Kidney tubule cell (primary cell): ENCODE data around the gene SAA1.
"Not testable (repeated sequence)": the region's sequence is repeated elsewhere in the genome, so short reads cannot be mapped to it uniquely, and the experiment has no call there.

ENCODE experiments used
- DNase-seq: peaks from one replicate; pipeline ENCODE4 v3.0.0-alpha.2; 2018; ENCODE audit warnings: low spot score

SAA1 gene

DNA sequence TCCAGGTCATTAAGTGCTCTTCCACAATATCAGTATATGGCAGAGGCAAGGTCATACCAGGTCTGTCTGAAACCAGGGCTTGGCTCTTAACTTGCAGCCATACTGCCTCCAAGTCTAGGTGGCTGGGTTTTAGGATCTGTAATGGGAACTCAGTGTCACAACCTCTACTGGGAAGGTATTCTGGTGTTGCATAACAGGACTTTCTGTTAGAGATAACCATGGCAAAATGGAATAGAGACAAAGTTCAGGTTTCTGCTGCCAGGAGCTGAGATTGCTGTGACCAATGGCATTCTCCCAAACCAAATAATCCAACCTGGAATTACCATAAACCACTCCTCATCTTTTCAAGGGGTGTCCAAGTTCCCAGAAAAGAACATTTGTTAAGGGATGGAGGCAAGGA, 6.8 kb upstream of the SAA1 start:
- DNase-seq, result no peak

DNA sequence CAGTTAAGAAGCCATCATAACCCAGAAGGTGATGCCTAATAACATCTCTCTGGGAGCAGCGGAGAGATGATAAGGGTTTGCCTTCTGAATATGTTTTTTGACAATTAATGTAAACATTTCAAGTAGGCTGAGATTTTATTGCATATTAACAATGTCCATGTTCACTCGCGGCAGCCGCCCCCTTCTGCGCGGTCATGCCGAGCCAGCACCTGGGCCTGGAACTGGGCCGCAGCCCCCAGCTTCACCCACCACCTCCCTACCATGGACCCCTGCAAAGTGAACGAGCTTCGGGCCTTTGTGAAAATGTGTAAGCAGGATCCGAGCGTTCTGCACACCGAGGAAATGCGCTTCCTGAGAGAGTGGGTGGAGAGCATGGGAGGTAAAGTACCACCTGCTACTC, 4.3 kb upstream of the SAA1 start:
- DNase-seq, result no peak

DNA sequence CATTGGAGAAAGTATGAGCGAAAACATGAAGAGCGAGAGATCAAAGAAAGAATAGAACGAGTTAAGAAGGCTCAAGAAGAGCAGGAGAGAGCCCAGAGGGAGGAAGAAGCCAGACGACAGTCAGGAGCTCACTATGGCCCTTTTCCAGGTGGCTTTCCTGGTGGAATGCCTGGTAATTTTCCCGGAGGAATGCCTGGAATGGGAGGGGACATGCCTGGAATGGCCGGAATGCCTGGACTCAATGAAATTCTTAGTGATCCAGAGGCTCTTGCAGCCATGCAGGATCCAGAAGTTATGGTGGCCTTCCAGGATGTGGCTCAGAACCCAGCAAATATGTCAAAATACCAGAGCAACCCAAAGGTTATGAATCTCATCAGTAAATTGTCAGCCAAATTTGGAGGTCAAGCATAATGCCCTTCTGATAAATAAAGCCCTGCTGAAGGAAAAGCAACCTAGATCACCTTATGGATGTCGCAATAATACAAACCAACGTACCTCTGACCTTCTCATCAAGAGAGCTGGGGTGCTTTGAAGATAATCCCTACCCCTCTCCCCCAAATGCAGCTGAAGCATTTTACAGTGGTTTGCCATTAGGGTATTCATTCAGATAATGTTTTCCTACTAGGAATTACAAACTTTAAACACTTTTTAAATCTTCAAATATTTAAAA, 3.2 kb upstream of the SAA1 start:
- DNase-seq, result peak; percentile 43

DNA sequence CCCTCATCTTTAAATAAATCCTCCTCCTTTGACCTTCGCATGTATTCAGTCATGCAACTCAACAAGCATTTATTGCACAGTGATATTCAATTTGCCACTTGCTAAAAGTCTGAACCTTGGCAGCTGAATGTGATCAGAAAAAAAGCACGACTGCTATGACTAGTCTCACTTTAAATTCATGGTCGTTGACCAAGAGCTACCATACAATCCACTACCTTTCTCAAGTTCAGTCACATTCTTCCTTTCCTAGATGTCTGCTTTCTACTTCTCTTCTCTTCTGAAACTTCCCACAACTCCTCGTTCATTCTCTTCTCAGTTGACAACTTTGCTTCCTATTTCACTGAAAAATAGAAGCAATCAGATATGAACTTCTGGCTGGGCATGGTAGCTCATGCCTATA, 2.0 kb upstream of the SAA1 start:
- DNase-seq, result no peak

DNA sequence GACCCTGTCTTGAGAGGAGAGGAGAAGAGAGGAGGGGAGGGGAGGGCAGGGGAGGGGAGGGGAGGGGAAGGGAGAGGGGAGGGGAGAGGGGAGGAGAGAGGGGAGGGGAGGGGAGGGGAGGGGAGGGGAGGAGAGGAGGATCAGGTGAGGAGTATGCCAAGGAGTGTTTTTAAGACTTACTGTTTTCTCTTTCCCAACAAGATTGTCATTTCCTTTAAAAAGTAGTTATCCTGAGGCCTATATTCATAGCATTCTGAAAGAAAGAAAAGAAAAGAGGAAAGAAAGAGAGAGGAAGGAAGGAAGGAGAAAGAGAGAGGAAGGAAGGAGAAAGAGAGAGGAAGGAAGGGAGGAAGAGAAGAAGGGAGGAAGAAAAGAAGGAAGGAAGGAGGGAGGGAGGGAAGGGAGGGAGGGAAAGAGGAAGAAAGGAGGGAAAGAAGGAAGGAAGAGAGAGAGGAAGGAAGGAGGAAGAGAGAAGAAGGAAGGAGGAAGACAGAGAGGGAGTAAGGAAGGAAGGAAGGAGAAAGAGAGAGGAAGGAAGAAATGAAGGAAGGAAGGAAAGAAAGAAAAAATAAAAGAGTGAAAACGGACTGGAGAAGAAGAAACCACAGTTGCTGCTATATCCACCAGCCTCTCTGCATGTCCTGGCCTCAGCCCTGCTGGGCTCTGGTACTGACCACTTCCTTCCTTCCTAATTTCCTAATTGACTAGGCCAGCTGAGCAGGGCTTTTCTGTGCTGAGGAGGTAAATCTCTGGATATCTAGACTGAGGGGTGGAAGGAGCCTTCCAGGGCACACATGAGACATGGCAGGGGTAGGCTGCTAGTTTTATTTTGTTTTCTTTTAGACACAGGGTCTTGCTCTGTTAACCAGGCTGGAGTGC, 1.1 kb upstream of the SAA1 start:
- no peak for DNase-seq

DNA sequence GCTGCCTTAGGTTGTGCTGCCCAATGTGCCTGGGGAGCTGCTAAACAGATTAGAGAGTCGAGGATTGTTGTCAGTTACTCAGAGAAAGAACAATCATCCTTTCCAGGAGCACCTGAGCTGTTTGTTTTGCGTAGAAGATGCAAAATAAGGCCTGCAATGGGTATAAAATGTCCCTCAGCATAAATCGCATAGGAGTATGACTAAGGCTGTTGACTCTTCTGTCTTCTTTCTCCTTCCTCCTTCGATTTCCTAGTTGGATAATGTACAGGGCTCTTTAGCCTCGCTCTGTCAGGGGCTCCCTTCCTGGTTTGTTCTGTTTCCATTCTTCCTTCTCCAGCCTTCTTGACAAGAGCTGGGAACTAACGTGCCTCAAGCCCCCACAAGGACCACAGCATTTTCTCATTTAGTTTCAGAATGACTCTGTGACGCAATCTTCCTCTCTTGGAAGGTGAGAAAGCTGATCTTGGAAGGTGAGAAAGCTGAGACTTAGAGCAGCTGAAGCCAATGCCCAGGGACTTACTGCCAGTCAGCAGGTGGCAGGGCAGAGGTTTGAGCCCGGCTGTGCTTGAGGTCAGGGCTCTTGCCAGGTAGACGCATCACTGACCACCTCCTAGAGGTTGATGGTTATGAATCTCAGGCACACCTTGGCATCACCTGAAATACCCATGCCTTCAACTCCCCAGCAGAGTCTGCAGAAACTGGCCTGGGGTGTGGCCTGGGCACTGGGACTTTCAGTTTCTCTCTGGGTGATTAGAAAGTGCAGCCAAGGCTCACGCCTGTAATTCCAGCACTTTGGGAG, 1.5 kb downstream of the SAA1 start:
- DNase-seq, result peak; percentile 77

DNA sequence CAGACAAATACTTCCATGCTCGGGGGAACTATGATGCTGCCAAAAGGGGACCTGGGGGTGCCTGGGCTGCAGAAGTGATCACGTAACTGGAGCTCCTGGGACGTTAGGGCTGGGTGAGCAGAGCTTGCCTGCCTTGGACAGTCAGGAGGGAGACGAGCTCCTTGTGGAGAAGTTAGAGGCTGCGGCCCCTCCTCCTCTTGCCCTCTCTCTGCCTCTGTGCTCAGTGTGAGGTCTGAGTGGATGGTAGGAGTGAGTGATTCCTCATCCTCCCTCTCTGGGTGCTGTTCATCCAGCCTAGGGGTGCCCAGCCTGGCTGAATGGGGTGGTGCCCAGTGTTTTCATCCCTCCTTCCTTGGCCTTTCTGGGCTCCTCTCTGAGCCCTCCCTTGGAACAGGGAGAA, 3.2 kb downstream of the SAA1 start:
- not testable (repeated sequence) for DNase-seq

DNA sequence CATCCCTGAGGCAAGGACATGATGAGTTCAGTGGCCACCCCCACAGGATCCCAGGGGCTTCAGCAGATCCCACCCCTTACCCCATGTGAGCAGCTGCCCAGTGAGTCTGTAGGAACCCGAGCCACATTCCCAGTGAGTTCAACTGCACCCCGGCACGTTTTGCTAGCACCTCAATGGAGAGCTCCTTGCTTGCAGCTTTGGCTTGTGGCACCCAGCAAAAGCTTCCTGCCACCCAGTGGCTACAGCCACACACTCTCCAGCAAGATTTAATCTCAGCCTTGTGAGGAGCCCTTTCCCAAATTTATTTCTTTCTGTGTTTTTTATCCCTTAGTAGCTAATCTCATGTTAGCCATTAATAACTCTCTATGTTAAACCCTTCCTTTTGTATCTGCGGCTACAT, 4.0 kb downstream of the SAA1 start:
- no peak for DNase-seq

DNA sequence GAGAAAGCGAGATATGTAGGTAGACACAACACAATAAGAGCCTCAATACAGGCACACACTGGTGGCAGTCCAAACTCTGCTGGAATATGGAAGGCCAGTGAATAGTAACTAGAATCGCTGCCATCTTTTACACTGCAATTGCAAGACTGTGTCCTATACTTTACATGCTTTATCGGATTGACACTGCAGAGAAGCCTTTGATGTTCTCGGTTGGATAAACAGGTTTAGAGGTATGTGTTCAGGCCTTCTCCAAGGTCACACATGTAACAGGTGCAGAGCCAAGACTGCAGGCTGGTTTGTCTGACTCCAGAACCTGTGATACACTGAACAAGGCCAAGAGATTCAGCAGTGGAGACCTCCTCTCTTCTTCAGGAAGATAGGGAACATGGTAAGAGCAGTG, 5.1 kb downstream of the SAA1 start:
- DNase-seq, result no peak

DNA sequence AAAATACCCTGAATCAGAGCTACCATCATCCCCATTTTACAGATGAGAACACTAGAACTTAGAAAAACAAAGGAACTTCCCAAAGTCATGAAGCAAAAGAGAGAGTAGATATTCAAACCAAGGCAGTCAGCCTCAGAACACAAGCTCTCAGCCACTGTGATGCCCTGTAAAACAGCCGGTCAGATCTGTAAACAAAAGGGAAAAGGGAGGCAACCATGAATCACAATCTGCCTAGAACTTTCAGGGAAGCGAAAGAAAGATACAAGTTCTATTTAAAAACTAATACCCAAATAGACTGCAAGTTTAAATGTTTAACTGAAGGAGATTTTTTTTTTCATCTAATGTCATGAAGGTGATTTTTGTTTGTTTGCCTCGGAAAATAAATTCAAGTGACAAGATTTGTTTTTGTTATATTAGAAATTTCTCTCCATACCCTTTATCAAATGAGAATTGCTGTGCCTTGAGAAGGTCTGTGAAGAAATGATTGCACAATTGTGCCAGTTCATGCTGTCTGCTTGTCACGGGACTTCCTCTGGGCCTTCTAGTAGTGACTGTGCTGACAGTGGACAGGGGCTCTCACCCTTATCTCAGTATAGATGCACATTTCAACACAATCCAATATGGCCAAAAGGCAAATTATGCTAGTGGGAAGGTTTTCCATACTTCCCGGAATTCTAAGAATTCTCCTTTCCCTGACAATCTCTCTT, 11.7 kb downstream of the SAA1 start:
- no peak for DNase-seq

DNA sequence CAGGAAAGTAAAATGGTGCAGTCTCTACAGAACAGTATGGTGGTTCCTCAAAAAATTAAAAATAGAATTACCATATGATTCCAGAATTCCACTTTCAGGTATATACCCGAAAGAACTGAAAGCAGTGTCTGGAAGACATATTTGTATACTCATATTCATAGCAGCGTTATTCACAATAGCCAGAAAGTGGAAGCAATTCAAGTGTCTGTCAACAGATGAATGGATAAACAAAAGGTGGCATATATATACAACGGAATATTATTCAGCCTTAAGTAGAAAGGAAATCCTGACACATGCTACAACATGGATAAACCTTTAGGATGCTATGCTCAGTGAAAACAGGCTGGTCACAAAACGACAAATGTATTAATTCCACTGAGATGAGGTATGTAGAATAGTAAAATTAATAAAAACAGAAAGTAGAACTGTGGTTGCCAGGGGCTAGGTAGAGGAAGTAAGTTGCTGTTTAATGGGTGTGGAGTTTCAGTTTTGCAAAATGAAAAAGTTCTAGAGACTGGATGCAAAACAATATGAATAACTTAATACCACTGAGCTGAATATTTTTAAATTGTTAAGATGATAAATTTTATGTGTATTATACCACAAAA, 14.5 kb downstream of the SAA1 start:
- DNase-seq, result no peak

DNA sequence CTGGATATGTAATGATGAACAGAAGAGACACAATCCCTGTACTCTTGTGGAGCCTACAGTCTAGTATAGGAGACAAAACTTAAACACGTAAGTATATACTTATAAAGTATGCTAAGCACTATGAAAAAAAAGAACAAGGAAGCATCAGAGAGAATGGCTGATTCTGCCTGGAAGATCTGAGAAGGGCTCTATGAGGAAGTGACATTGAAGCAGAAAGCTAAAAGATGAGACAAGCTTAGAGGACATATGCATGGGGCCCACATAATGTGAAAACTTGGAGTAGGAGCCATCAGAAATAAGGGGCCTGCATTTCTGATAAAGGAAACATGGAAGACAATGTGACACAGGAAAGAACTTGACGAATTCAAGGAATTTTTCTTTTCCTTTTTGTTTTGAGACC, 16.6 kb downstream of the SAA1 start:
- no peak for DNase-seq

DNA sequence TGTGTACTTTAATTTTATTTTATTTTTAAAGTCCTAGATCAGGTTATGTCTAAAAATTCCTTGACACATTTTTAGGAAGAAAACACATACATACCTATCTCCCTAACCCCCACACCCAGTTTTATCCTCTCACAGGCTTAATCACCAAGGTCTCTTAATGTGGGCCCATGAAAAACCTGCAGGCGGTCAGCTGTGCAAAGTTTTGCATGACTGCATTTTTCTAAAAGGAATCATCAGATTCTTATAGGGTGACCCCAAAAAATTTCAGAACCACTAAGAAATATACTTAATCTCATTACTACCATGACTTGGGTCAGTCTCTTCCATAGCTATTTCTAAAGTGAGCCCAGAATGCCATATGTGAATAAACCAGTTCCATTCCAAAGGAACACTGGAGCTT, 19.8 kb downstream of the SAA1 start:
- DNase-seq, result no peak

DNA sequence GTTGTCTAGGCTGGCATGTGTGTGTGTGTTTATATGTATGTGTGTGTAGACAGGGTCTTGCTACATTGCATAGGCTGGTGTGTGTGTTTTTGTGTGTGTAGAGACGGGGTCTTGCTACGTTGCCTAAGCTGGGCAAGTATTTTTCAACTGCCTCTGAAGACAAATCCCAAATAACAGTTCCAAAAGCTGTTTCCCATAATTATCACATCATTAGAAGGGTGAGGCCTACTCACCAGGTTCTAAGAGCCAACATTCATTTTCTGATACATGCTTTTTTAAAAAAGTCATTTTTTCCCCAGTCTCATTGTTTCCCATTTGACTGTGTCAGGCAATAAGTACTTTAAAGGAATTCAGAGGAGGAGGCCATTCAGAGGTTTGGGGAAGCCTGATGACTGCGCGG, 22.8 kb downstream of the SAA1 start:
- no peak for DNase-seq

DNA sequence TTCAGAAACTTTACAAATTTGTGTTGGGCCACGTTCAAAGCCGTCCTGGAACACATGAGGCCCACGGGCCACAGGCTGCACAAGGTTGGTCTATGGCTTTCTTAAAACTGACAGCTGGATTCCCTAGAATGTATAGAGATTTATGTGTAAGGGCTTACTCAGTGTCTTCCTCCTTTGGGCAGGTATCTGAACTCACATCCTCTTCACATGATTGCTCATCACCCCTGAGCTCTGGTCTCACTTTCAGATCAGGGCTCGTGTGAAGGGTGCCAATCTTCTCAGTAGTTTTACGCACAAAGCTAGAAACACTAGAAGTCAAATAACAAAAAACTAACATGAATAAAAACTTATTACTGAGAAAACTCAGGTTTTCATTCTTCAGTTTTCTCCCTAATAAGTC, 28.8 kb downstream of the SAA1 start:
- DNase-seq, result no peak

DNA sequence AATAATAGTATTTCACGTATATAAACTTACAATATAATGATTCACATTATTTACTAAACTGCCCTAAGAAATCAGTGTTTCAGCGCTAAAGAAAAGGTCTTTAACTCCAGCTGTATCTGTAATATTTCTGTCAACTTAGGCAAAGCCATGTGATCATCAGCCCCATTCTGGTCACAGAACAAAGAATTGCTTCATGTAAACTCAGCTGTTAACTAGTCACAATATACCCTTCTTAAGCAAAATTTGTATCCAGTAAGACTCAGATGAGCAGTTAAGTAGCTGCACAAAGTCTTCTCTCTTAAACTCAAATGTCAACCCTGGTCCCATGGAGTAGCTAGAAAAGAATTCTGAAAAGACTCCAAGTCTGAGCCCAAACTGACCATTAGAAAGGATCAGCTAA, 29.3 kb downstream of the SAA1 start:
- no peak for DNase-seq

DNA sequence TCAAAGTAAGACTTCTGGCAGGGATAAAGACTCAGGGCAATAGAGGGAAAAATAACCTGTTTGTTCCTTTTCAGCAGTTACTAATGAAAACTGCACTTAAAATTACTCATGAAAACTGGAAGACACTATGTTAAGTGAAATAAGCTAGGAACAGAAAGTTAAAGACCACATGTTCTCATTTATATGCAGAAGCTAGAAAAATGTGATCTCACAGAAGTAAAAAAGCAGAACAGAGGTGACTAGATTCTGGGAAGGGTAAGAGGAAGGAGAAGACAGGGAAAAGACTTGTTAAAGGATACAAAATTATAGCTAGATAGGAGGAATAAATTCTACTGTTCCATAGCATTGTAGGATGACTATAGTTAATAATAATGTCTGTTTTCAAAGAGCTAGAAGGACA, 33.7 kb downstream of the SAA1 start:
- no peak for DNase-seq

DNA sequence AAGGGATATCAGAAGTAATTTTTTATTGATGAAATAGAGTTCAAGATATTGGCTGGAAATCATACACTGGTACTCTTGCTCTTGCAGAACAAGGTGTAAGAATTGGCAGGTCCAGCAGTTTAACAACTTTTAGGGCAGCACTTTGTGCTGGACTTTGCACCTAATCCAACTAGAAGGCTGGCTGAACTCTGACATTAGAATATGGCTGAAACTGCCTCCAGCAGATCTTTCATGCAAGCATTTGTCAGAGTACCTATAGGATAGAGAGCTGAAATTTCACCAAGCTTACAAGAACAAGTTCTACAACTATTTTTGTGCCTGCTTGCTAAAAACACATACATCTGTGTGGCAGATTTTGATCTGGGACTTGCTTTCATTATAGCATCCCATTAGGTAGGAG, 38.7 kb downstream of the SAA1 start:
- no peak for DNase-seq

DNA sequence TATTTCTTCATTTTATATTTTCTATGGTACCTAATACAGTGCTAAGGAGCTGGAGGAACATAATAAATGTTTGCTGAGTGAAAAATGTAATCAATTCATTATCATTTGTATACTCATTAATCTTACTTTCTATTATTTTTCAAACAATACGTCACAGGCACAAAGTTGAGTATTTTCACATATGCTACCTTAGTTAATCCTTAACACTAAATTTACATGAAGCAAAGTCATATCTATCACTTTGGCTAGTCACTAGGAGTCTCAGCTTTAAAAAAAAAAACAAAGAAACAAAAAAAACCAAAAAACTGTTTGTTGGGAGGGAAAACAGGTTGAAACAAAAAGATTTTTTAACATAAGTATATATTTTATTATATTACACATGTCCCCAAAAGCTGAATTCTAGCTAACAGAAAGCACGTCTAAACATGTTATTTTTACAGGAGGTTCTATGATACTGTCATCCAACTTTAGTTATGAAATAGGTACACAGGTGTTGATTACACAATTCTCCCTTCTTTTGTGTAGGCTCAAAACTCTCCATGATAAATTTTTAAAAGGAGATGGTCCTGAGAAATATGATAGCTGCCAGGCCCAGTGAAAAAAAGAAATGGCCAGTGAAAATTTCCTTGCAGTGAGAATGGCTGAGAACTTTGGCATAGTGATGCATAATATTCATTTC, 41.5 kb downstream of the SAA1 start:
- DNase-seq, result no peak

DNA sequence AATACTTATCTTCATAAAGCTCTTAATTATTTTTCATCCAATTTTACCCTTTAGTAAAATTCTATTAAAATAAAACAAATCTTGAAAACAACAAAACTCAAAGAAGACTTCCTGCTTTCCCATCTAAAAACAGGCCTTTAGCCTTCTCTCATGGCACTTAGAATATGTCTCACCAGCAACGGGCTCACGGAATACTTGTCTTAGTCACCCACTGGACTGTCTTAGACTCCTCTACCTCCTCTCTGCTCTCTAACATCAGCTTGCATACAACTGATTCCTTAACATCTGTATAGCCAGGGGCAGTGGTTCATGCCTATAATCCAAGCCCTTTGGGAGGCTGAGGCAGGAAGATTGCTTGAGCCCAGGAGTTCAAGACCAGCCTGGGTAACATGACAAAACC, 42.2 kb downstream of the SAA1 start:
- DNase-seq, result no peak

DNA sequence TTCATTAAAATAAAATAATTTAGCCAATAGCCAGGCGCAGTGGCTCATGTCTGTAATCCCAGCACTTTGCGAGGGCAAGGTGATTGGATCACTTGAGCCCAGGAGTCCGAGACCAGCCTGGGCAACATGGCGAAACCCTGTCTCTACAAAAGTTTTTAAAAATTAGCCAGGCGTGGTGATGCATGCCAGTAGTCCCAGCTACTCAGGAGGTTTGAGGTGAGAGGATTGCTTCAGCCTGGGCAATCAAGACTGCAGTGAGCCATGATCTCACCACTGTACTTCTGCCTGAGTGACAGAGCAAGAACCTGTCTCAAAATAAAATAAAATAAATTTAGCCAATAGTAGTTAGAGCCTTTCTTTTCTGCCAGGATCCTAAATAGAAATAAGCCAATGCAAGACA, 43.6 kb downstream of the SAA1 start:
- DNase-seq, result peak; percentile 22
